Stimulated activated CD4-positive, alpha-beta T cell treated with anti-CD3 and anti-CD28 coated beads, Interleukin-4, amount 100 ng/mL, for 48 hours (primary cell): ENCODE data around the gene AEBP2.
"Not testable (repeated sequence)": the region's sequence is repeated elsewhere in the genome, so short reads cannot be mapped to it uniquely, and the experiment has no call there.

Experiments
- DNase-seq, 2 donors: peaks; one replicate each; pipeline ENCODE4 v3.0.0-alpha.2; 2020; ENCODE audit warnings: low read depth in 2 of 2

The AEBP2 gene

DNA sequence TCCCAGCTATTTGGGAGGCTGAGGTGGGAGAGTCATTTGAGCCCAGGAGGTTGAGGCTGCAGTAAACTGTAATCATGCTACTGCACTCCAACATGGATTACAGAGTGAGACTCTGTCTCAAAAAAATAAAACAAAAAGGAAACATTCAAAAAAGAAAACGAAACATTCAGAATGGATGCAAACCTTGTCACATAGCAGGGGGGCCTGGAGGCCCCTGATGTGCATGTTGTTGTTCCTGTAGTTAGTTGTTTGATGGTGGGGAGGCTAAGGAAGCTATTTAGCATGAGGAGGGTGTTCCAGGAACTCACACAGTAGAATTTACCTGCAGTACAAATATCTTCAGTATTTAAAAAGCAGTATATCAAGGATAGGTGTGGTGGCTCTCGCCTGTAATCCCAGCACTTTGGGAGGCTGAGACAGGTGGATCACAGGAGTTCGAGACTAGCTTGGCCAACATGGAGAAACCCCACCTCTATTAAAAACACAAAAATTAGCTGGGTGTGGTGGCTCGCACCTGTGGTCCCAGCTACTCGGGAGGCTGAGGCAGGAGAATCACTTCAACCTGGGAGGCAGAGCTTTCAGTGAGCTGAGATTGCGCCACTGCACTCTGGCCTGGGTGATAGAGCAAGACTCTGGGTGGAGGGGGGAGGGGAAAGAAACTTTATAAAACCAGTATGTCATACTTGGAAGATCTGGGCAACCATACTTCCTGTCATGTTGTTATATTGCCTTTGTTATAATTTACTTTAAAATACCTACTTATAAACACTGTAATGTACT lies 17.6 kb upstream of the AEBP2 start:
- no peak for DNase-seq

DNA sequence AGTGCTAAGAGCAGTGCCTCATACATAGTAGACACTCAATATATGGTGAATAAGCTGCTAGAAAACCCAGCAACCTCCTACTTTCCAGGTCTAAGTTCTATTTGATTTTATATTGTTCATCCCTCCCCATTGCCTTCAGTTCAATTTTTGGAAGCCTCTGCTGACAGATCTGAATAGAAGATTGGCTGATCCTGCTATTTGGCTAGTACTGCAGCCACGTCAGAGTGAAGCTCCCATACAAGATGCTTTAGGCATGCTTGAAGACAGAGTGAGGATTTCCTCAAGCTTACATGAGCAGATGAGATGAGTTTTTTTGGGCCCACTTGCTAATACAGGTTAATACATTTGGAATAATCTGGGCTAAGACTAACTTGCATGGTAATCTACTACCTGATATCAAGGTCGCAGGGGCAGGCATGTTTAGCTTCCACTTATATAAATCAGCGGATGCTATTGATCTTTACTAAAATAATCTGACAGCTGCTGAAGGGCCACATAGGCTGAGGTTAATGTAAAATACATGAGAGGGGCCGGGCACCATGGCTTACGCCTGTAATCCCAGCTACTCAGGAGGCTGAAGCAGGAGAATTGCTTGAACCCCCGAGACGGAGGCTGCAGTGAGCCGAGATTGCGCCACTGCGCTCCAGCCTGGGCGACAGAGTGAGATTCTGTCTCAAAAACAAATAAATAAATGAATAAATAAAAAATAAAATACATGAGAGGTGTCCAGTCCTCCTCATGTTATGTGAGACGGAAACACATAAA lies 15.9 kb upstream of the AEBP2 start:
- no peak for DNase-seq

DNA sequence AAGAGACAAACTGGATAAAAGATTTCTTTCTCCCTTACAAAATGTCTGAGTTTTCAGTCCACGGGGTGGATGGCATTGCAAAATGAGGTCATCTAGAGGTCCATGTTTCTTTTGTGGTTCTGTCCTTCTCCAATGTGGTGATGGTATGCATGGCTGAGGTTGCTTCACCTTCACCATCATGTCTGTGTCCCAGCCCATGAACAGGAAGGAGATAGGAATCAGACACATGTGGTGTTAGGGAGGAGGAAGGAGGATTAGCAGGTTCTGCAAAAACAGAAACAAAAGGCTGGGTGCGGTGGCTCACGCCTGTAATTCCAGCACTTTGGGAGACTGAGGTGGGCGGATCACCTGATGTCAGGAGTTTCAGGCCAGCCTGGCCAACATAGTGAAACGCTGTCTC lies 11.0 kb upstream of the AEBP2 start:
- no peak for DNase-seq

DNA sequence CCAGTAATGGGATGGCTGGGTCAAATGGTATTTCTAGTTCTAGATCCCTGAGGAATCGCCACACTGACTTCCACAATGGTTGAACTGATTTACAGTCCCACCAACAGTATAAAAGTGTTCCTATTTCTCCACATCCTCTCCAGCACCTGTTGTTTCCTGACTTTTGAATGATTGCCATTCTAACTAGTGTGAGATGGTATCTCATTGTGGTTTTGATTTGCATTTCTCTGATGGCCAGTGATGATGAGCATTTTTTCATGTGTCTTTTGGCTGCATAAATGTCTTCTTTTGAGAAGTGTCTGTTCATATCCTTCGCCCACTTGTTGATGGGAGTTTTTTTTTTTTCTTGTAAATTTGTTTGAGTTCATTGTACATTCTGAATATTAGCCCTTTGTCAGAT lies 9.8 kb upstream of the AEBP2 start:
- DNase-seq = not testable (repeated sequence)

DNA sequence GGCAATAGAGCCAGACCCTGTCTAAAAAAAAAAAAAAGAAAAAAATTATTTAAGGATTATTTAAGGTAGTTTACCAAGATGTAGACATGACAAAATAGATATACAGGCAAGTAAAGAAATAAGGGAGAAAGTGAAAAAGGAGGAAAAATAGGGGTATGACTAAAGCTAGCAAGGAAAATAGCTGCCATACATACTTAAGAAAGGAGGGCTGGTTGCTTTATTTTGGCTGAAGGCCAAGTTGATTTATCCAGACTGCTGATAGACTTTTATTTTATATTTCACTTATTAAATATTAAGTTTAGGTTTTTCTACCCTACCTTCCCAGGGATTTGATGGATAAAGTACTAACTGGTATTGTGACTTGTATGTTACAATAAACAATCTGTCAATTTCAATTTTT lies 8.3 kb upstream of the AEBP2 start:
- DNase-seq = no peak

DNA sequence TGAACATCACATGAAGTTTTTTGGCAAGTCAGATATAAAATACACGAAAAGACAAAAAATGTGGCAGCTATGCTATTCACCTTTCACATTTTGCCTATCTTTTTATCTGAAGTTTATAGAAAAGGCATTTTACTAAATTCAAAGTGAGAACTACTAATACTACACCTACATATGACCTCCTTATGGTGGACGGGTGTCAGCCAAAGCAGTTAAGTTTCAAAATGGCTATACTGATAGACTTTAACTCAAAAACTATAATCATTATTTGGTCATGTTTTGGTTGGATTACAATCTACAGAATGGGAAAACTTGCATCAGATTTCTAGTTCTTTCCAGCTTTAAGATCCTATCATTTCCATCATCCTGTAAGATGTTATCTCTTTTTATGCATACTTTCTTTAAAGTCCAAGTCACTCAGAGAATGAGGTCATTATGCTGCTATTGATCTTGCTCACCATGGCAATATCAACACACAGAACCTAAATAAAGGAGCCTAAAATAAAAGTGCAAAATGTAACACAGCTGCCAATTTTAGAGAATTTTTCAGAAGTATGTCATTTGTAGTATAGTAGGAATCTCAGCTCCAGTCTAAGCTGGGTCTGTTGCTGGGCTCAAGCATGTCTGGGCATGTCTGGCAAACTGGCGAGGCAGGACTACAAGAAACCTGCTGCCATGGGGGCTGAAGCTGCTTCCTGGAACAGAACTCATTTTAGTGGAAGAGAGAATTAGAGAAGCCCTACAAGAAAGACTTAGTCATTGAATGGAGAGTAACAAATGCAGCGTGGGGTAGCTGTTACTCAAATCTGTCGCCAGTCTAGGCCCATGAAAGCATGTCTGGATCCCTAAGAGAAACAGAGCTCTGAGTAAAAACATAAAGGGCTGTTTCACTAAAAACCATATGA lies 7.6 kb upstream of the AEBP2 start:
- peak; percentile 17 to 43 for DNase-seq

DNA sequence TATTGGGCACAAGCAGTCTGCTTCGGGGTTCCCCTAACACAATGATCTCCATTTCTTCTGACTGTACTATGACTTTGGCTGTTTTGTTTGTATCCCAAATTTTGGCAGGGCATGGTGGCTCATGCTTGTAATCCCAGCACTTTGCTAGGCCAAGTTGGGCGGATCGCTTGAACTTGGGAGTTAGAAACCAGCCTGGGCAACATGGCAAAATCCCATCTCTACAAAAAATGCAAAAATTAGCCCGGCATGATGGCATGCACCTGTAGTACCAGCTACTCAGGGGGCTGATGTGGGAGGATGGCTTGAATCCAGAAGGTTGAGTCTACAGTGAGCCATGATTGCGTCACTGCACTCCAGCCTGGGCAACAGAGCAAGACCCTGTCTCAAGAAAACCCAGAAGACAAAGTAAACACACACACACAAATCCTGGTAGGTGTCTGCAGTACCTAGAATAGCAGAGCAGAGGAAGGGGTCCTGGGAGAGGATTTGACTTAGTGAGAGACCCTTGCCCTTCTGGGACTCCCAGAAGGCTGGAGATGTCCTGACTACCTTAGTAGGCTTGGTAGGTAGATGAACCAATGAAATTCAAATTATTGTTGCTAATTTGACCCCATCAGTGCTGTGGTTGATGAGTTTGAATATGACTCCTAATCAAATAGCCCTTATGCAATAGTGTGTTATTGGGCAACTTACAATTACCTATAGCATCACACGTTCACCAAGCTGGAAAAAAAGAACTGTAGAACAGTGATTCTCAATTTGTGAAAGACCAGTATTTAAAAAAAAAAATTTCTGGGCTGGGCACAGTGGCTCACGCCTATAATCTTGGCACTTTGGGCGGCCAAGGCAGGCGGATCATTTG lies 6.8 kb upstream of the AEBP2 start:
- DNase-seq = no peak

DNA sequence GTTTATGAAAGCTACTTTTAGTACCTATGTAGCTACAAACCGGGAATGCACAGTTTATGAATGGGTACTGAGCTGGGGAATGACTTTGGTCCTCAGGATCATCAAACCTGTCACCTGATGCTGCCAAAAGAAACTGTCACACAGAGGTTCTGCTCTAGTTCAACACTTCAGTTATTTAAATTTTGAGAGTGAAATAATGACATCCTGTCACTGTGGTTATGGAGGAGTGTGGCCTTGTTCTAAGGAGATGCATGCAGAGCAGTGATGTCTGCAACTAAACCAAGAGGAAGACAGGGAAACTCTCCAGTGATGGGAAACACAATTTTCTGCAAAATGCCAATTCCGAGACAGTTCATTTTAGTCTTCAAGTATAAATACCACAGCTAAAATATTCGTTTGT lies 4.8 kb upstream of the AEBP2 start:
- no peak for DNase-seq

DNA sequence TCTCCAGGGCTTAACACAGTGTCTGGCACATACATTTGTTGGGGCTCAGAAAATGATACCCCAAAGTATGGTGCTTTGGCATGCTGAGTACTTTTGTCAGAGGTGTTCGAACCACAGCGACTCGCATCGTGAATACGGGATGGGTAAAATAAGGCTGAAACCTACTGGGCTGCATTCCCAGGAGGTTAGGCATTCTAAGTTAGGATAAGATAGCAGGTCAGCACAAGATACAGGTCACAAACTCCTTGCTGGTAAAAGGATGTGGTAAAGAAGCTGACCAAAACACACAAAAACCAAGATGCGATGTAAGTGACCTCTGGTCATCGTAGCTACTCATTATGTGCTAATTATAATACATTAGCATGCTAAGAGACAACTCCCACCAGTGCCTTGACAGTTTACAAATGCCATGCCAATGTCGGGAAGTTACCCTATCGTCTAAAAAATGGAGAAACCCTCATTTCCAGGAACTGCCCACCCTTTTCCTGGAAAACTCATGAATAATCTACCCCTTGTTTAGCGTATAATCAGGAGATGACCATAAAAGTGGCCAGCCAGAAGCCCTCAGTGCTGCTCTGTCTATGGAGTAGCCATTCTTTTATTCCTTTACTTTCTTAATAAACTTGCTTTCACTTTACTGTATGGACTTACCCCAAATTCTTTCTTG lies 3.3 kb upstream of the AEBP2 start:
- no peak for DNase-seq

DNA sequence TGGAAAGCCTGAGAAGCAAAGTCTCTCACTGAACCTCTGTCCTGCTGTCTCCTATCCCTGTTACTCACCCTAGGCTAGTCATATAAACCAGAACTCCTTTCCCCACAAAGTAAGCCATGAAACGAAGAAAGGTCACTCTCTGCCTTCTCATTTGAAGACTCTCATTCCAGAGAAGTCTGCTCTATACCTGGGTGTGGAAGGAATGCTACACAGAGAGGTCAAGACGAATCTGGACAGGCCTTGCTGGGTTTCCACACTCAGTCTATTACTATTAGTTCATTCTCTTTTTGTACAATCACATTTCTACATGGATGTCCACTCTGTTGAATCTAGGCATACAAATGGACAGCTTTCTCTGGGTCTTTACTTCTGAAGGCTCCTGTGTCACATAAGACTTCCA lies 2.4 kb upstream of the AEBP2 start:
- no peak for DNase-seq

DNA sequence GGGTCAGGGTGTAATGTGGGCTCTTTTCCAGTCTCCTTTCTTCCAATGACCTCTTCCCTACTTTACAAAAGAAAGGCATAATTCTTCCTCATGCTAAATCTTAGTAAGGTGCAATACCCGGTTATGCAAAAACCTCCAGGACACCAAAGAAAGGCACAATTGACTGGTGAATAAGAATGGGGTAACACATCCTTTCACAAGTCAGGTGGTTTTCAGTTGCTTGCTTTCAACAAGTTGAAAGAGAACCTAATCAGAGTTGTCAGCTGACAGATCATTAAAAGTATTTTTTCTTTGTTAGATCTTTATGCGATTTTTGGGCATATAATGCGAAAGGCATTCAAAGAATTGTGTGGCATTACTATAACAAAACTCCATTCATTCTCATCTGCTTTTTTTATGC lies 1.3 kb upstream of the AEBP2 start:
- DNase-seq = no peak

DNA sequence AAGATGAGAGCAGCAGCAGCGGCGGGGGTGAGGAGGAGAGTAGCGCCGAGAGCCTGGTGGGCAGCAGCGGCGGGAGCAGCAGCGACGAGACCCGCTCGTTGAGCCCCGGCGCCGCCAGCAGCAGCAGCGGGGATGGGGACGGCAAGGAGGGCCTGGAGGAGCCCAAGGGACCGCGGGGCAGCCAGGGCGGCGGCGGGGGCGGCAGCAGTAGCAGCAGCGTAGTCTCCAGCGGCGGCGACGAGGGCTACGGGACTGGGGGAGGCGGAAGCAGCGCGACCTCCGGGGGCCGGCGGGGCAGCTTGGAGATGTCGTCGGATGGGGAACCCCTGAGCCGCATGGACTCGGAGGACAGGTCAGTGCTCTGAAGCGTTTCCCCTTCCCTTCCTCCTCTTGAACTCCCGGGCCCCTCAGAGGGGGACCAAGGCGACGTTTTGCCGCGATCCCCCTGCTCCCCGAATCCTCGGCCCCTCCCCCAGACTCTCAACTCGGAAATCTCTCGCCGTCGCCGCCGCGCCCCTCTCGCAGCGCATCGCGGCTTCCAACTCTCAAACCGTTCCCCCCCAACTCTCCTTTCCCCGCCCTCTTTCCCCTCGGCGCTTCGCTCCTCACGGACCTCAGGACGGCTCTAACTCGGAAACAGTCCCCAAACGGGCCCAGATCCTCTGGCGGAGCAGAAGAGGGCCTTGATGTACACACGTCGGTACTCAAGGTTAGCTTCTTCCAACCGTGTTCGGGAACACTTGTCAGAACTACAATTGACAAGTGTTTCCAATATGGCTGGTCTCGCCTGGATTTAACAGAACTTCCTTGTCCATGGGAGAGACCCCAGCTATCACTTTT lies 947 bp downstream of the AEBP2 start:
- DNase-seq = peak; percentile 45 to 54

DNA sequence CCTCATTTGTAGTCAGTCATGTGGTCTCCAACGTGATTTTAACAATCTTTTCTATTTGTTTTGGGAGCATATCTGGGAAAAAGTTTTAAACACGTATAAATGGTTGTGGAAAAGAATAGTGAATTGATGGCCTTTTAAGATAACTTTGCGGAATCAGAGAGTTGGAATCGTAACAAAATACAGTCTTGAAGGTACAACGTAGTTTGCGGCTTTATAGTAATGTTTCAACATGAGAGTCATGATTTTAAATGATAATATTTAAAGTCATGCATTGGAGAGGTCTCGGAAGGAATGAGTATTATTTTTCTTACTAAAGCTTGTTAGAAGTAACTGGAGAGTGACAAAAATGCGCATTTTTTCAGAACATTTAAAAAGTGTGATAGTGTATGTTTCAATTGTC lies 1.6 kb downstream of the AEBP2 start:
- DNase-seq = no peak

DNA sequence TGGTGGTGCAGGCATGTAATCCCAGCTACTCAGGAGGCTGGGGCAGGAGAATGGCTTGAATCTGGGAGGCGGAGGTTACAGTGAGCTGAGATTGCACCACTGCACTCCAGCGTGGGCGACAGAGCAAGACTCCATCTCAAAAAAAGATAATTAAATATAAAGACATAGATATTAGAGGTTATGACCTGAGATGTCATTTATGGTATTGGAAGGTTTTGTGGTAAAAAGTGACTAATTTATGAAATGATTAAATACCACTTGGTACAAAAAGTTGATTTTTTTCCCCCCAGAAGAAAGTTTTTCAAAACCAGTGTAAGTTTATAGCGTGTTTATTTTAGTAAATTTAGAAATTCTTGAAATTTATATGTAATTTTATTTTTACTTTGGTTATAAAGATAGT lies 4.3 kb downstream of the AEBP2 start:
- DNase-seq = no peak

DNA sequence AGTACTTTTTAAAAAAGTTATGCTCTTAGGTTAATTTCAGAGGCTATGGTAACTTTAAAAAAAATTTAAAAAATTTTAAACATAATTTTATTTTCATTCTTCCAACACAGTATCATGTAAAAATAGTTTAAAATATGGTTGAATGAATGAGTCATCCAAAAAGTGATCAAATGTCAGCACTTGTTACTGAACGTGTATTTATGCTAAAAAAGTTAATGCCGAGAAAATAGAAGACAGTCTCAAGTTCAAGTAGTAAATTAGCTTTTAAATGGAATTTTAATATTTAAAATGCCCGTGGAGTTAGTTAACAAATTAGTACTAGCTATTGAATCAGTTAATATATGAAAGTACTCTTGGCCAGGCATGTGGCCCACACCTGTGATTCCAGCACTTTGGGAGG lies 4.8 kb downstream of the AEBP2 start:
- no peak for DNase-seq

DNA sequence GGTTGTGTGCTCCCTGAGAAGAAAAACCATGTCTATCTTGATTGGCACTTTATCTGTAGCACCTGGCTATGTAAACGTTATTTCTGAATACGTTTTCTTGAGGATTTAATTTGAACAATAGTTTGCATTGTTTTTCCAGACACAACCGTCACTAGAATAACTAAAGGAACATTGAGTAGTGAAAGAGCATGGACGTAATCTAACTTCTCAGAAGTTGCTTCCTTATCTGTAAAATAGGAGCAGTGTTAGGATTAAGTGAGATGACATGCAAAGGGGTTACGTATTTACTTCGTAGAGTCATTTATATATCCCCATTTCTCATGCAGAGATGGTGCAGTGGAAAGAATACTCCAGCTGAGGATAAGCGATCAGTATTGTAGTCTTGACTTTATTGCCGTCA lies 8.1 kb downstream of the AEBP2 start:
- no peak for DNase-seq

DNA sequence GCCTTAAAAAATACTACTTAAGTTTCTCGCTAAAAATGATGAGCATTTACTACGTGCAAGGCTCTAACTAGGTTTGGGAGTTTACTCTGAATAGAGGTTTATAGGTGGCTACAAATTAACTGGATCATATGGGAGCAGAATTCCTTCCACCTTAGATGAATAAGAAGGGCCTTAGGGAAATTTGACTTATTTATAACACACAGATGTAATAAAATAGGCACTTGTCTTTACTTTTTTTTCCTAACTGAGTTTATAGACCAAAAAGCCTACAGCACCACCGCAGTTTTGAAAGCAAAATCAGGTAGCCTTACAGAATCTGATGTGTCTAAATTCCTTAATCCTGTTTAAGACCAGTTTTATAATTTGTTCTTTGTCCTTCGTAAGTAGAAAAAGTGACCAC lies 10.5 kb downstream of the AEBP2 start:
- no peak for DNase-seq

DNA sequence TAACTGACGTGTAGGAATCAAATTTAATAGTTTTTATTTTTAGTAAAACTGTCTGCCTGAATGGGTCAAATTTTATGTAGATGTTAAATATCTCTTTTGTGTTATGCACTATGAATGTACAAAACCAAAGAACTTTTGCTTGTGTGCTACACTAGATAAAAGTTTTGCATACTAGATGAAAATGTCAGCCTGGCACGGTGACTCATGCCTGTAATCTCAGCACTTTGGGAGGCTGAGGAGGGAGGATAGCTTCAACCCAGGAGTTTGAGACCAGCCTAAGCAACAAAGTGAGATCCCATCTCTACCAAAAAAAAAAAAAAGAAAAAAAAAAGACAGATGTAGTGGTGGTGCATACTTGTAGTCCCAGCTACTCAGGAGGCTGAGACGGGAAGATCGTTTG lies 11.1 kb downstream of the AEBP2 start:
- no peak for DNase-seq

DNA sequence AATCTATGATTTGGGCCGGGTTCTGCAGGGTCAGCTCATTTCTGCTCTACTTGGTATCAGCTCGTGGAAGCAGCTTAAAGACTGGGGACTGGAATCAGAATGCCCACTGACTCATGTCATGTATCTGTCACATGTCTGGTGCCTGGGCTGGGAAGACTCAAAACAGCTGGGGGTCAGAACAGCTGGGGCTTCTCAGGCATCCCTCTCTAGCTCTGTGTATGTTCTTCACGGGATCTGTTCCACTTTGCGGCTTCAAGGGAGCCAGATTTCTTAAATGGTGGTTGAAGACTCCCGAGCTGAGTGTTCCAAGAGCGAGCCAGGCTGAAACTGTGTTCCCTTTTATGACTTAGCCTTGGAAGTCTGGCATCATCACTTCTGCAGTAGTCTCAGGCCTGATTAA lies 11.9 kb downstream of the AEBP2 start:
- DNase-seq = no peak

DNA sequence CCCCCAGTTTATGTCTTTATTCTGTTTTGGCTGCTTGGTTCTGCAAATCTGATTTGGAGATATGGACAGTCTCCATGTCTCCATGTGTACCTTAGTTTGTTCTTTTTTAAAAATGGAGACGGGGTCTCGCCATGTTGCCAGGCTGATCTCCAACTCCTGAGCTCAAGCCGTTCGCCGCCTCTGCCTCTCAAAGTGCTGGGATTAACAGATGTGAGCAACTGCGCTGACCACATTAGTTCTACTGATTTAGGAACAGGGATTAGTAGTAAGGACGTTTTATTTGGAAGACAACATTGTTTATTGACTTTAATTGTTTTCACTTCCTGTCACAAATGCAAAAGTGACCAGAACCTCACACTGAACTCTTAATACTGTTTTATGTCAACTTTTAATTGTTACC lies 14.7 kb downstream of the AEBP2 start:
- no peak for DNase-seq
